ENCODE results near the gene SPTBN5. TPM values are rescaled to one million over a fixed set of nuclear protein-coding genes. Genes with fewer than 3 reads are reported as not detected.

Gene SPTBN5
- total and polyA plus RNA-seq, 12 donors, result under 0.01 to 6.8 (median 0.55) TPM

GRCh38 chr15:41881550-41881919, 12.3 kb downstream of the SPTBN5 start:
- Histone ChIP-seq H3K36me3 (replicated peaks in 1 of 2) (no peaks in the 10 kb centered on the region), H3K4me3 (peak overlapping the region in 1 of 4 donors; percentile 13), H3K4me1 (replicated peaks in 1 of 2) (peaks cover 0 to 11% of the 10 kb centered on the region in 2 donors), H3K27ac (no peak overlapping the region), H3K9me3 (replicated peaks in 1 of 3) (no peaks in the 10 kb centered on the region), H3K27me3 (no peaks in the 10 kb centered on the region)
- TF ChIP-seq CTCF (IDR thresholded peaks at IDR 0.05), result no peak
- DNase-seq, result no peak
- 64 to 76% (median 68%) methylated on average over 5 to 10 of the region's 10 CpGs for WGBS, 4 donors
- intact Hi-C loops (cut with DNase I), result no loop called here

- no peak overlapping the region for H3K4me3 ChIP-seq
- DNase-seq, result no peak
- H3K27me3 ChIP-seq, result no peaks in the 10 kb centered on the region
- TF ChIP-seq POLR2A (IDR thresholded peaks at IDR 0.05) (no peak), CTCF (IDR thresholded peaks at IDR 0.05) (no peak)
- WGBS, 4 donors, result 89 to 93% (median 92%) methylated on average over 4 to 8 of the region's 8 CpGs
- H3K36me3 ChIP-seq (replicated peaks in 1 of 2), result no peaks in the 10 kb centered on the region
- intact Hi-C loops (cut with DNase I), result no loop called here
- H3K4me1 ChIP-seq (replicated peaks in 1 of 2), result peaks cover 0 to 11% of the 10 kb centered on the region in 2 donors
- no peak overlapping the region for H3K27ac ChIP-seq
- H3K9me3 ChIP-seq (replicated peaks in 1 of 3), result no peaks in the 10 kb centered on the region
Measured at GRCh38 chr15:41881086-41881485, 12.8 kb downstream of the SPTBN5 start.

GRCh38 chr15:41880156-41880877, 13.5 kb downstream of the SPTBN5 start:
- Histone ChIP-seq H3K36me3 (replicated peaks in 1 of 2) (no peaks in the 10 kb centered on the region), H3K27ac (no peak overlapping the region), H3K9me3 (replicated peaks in 1 of 3) (no peaks in the 10 kb centered on the region), H3K4me1 (replicated peaks in 1 of 2) (peaks cover 0 to 11% of the 10 kb centered on the region in 2 donors), H3K27me3 (no peaks in the 10 kb centered on the region), H3K4me3 (no peak overlapping the region)
- DNase-seq, result no peak
- intact Hi-C loops (cut with DNase I), result no loop called here
- 94 to 96% (median 95%) methylated on average over 5 to 10 of the region's 10 CpGs for WGBS, 4 donors
- TF ChIP-seq CTCF (IDR thresholded peaks at IDR 0.05) (no peak), POLR2A (IDR thresholded peaks at IDR 0.05) (no peak)

GRCh38 chr15:41879321-41879845, 14.5 kb downstream of the SPTBN5 start:
- H3K27me3 ChIP-seq, result no peaks in the 10 kb centered on the region
- H3K4me1 ChIP-seq (replicated peaks in 1 of 2), result peaks cover 0 to 11% of the 10 kb centered on the region in 2 donors
- no peaks in the 10 kb centered on the region for H3K9me3 ChIP-seq (replicated peaks in 1 of 3)
- WGBS, 4 donors, result 92 to 95% (median 93%) methylated on average over 9 to 10 of the region's 10 CpGs
- no peak for DNase-seq
- intact Hi-C loops (cut with DNase I), result no loop called here
- no peak overlapping the region for H3K27ac ChIP-seq
- TF ChIP-seq POLR2A (IDR thresholded peaks at IDR 0.05) (no peak), CTCF (IDR thresholded peaks at IDR 0.05) (no peak)
- H3K4me3 ChIP-seq, result no peak overlapping the region
- H3K36me3 ChIP-seq (replicated peaks in 1 of 2), result no peaks in the 10 kb centered on the region
